Testis (tissue), 2 donors: ENCODE results near the gene ATRNL1.

Experiments used
- POLR2A ChIP-seq: fragments of 450-650 bp; IDR thresholded peaks from one replicate; pipeline ENCODE4 v1.6.1; 2017; ENCODE audit warnings: antibody characterized with exemption, mild to moderate bottlenecking, moderate library complexity
- TF ChIP-seq, protein P1 (sequence below), 3 experiments: fragments of 450-650 bp in 2 of 3; fragments of 200-600 bp in 1 of 3; sonication (generic) in 1 of 3; IDR thresholded peaks; one replicate each; pipeline ENCODE4 v1.5.1; 2016 to 2019; ENCODE audit warnings: antibody characterized with exemption in 3 of 3, mild to moderate bottlenecking in 2 of 3, moderate library complexity in 1 of 3

DNA sequence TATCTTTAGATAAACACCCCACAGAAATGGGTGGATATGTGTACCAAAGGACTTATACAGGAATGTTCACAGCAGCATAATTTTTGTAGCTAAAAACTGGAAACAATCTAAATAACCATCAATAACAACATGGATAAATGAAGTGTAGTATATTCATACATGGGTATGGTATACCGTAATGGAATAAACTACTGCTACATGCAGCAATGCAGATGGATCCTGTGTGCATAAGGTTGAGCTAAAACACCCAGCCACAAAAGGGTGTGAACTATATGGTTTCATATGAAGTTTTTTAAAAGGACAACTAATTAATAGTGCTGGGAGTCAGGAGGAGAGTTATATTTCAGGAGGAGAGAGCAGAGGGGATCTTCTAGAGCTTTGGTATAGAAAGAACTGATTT lies 790.2 kb downstream of the ATRNL1 start:
- TF ChIP-seq, protein P1, sequence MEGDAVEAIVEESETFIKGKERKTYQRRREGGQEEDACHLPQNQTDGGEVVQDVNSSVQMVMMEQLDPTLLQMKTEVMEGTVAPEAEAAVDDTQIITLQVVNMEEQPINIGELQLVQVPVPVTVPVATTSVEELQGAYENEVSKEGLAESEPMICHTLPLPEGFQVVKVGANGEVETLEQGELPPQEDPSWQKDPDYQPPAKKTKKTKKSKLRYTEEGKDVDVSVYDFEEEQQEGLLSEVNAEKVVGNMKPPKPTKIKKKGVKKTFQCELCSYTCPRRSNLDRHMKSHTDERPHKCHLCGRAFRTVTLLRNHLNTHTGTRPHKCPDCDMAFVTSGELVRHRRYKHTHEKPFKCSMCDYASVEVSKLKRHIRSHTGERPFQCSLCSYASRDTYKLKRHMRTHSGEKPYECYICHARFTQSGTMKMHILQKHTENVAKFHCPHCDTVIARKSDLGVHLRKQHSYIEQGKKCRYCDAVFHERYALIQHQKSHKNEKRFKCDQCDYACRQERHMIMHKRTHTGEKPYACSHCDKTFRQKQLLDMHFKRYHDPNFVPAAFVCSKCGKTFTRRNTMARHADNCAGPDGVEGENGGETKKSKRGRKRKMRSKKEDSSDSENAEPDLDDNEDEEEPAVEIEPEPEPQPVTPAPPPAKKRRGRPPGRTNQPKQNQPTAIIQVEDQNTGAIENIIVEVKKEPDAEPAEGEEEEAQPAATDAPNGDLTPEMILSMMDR (IDR thresholded peaks at IDR 0.05), result no peak
- no peak for TF ChIP-seq POLR2A
